Measurements from ENCODE around the gene COPA.
"Not testable (repeated sequence)": the region's sequence is repeated elsewhere in the genome, so short reads cannot be mapped to it uniquely, and the experiment has no call there.

Gene COPA

DNA sequence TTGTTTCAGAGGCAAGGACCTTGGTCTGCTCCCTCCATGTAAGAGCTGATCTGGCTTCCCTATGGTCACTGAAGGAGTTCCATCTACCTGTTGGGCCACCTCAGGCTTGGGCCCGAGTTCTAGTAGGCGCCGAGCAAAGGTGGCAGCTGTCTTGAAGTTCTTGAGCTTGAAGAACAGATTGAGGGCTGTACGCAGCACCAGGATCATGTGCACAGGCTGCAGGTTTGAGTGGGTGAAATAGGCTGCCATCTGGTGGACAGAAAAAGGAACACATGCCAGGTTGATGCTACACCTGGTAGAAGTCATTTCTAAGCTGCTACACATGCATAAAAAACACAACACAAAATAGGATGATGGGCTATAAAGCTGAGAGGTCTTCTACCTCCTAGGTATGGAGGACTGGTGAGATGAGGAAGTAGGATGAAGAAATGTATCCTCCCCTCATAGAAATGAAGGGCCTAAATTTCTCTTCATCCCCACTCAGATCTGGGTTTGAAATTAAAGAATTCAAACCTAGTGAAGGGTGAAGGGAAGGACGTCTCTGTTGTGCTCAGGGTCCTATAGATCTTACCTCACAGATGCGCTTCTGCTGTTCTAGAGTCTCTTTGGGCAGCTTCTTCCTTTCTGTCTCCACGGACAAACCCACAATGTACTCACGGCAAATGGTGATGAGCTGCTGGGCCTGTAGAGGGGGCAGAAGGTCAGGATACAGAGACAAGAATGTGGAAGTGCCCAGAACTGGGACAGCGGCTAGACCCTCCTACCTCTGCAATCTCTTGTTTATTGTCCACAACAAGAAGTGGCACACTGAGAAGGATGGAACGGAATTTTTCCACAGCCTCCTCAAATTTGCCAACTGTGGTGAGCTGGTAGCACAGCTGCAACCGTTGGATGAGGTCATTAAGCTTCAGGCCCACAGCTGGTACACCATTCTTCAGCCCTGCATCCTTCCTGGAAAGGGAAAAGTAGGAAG is 51.5 kb downstream of the COPA start:
- H3K36me3 Mint-ChIP-seq: peaks cover 67% of the 10 kb centered on the region
- H3K27ac Mint-ChIP-seq: peak overlapping the region; percentile 35
- H3K27me3 Mint-ChIP-seq: no peaks in the 10 kb centered on the region
- no peak overlapping the region for H3K4me3 Mint-ChIP-seq
- CTCF ChIA-PET: interaction anchor here (0.6 to 8.0 kb wide), 57 partner anchors 9 to 535 kb away, joined by 3 to 119 read pairs (median 6); partner anchors contain the start of genes CASQ1, DCAF8 and IGSF8
- H3K9me3 Mint-ChIP-seq: no peaks in the 10 kb centered on the region
- DNase-seq: peak; percentile 81
- H3K4me1 Mint-ChIP-seq: no peaks in the 10 kb centered on the region

- not testable (repeated sequence) for H3K27me3 Mint-ChIP-seq, H3K9me3 Mint-ChIP-seq, H3K27ac Mint-ChIP-seq, H3K4me3 Mint-ChIP-seq, DNase-seq
- CTCF ChIA-PET: interaction anchor here (0.6 to 8.0 kb wide), 7 partner anchors 34 to 501 kb away, joined by 3 to 119 read pairs (median 3); partner anchors contain the start of gene CASQ1
- H3K36me3 Mint-ChIP-seq: peaks cover 41% of the 10 kb centered on the region
- H3K4me1 Mint-ChIP-seq: peaks cover 20% of the 10 kb centered on the region
These were observed 55.3 kb downstream of the COPA start for GRCh38 chr1:160287769-160288168.

DNA sequence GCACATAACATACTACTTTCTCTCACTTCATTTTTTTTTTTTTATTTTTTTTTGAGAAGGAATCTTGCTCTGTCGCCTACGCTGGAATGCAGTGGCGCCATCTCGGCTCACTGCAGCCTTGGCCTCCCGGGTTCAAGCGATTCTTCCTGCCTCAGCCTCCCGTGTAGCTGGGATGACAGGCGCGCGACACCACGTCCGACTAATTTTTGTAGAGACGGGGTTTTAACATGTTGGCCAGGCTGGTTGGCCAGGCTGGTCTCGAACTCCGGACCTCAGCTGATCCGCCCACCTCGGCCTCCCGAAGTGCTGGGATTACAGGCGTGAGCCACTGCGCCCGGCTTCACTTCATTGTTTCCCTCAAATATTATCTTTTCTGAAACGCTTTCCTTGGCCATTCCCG is 57.5 kb downstream of the COPA start:
- peaks cover 20% of the 10 kb centered on the region for H3K4me1 Mint-ChIP-seq

DNA sequence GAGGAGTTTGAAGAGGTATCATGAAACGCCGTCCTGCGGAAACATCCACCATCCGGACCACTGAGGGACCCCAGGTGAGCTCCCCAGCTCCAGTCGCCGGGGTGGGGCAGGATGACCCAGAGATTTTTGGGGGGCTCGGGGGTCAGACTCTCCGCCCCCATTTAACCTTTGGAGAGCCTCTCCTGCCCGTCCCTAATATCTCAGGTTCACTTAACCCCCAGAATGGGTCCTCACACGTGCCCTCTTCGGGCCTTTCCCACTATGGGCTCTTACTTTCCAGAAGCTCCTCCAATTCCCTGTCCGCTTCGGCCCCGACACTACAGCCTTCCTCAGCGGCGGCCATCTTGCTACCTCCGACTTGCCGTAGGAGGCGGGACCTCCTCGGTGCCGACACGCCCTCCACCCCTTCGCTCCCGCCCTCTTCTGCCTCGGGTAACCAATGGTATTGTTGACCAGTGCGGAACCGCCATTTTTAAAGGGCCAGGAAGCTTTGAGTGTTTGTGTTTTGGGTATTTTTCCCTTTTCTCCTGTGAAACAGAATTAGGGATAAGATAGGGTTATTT is 58.2 kb downstream of the COPA start, which contains the start of gene PEX19:
Gene PEX19, minus strand, starts transcription at position 352 of the 563 bp plus-strand sequence. Its CDS starts 9 bp downstream, at position 343.
- Mint-ChIP-seq H3K27me3 (no peaks in the 10 kb centered on the region), H3K9me3 (no peaks in the 10 kb centered on the region), H3K4me1 (peaks cover 20% of the 10 kb centered on the region), H3K4me3 (peak within 1 kb of the TSS; percentile 98), H3K36me3 (peaks cover 33% of the 10 kb centered on the region), H3K27ac (peak within 1 kb of the TSS; percentile 88)
- DNase-seq: peak; percentile 96
- CTCF ChIA-PET: interaction anchor here (0.8 to 2.7 kb wide), 7 partner anchors 8 to 186 kb away, joined by 3 to 10 read pairs (median 4); partner anchors contain the start of gene DCAF8

More for the DNA sequence above, 57.5 kb downstream of the COPA start:
- H3K27me3 Mint-ChIP-seq: no peaks in the 10 kb centered on the region
- H3K36me3 Mint-ChIP-seq: peaks cover 33% of the 10 kb centered on the region
- H3K27ac Mint-ChIP-seq: no peak overlapping the region
- CTCF ChIA-PET: interaction anchor here (0.8 to 2.7 kb wide), 6 partner anchors 8 to 201 kb away, joined by 3 to 10 read pairs (median 4); partner anchors contain the start of gene DCAF8
- no peaks in the 10 kb centered on the region for H3K9me3 Mint-ChIP-seq
- no peak for DNase-seq
- peak overlapping the region; percentile 98 for H3K4me3 Mint-ChIP-seq

GRCh38 chr1:160284220-160284781 is 58.7 kb downstream of the COPA start:
- peak overlapping the region; percentile 98 for H3K4me3 Mint-ChIP-seq
- peak; percentile 47 for DNase-seq
- no peaks in the 10 kb centered on the region for H3K9me3 Mint-ChIP-seq
- CTCF ChIA-PET: interaction anchor here (0.8 to 2.7 kb wide), 6 partner anchors 9 to 185 kb away, joined by 3 to 10 read pairs (median 4); partner anchors contain the start of gene DCAF8
- peak overlapping the region; percentile 88 for H3K27ac Mint-ChIP-seq
- peaks cover 35% of the 10 kb centered on the region for H3K36me3 Mint-ChIP-seq
- H3K4me1 Mint-ChIP-seq: peaks cover 20% of the 10 kb centered on the region
- no peaks in the 10 kb centered on the region for H3K27me3 Mint-ChIP-seq

GRCh38 chr1:160282807-160283206 is 60.2 kb downstream of the COPA start:
- H3K4me1 Mint-ChIP-seq: peaks cover 20% of the 10 kb centered on the region
- no peaks in the 10 kb centered on the region for H3K27me3 Mint-ChIP-seq
- no peak overlapping the region for H3K27ac Mint-ChIP-seq
- H3K9me3 Mint-ChIP-seq: no peaks in the 10 kb centered on the region
- H3K36me3 Mint-ChIP-seq: peaks cover 39% of the 10 kb centered on the region
- no peak overlapping the region for H3K4me3 Mint-ChIP-seq
- CTCF ChIA-PET: no interaction called here
- no peak for DNase-seq

GRCh38 chr1:160277987-160278386 is 65.1 kb downstream of the COPA start:
- Mint-ChIP-seq H3K27me3 (no peaks in the 10 kb centered on the region), H3K36me3 (peaks cover 37% of the 10 kb centered on the region), H3K9me3 (no peaks in the 10 kb centered on the region), H3K4me3 (no peak overlapping the region), H3K4me1 (no peaks in the 10 kb centered on the region), H3K27ac (no peak overlapping the region)
- DNase-seq: no peak
- CTCF ChIA-PET: interaction anchor here (0.6 to 1.9 kb wide), 4 partner anchors 8 to 85 kb away, joined by 3 to 8 read pairs (median 4); no protein-coding TSS in a partner anchor

DNA sequence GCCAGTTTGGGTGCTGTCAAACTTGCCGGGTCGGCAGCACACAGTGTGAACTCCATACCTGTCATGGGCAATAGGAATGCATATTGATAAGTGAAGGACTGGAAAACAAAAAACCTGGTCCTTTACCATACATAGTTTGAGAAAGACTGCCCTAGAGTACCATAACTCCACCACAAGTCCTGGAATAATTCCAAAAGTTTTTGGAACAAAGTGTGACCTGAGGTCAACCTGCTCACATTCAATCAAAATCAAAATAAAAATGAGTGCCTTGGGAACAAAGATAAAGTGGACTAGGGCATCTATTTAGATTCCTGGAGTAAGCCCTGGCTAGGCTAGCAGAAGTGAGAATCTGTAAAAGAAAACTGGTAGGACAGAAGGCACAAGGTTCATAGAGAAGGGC is 65.7 kb downstream of the COPA start:
- Mint-ChIP-seq H3K9me3 (no peaks in the 10 kb centered on the region), H3K36me3 (peaks cover 33% of the 10 kb centered on the region), H3K27me3 (no peaks in the 10 kb centered on the region), H3K27ac (no peak overlapping the region), H3K4me3 (no peak overlapping the region), H3K4me1 (no peaks in the 10 kb centered on the region)
- no peak for DNase-seq
- CTCF ChIA-PET: interaction anchor here (0.8 to 1.9 kb wide), 4 partner anchors 14 to 25 kb away, joined by 3 to 8 read pairs (median 6); no protein-coding TSS in a partner anchor

DNA sequence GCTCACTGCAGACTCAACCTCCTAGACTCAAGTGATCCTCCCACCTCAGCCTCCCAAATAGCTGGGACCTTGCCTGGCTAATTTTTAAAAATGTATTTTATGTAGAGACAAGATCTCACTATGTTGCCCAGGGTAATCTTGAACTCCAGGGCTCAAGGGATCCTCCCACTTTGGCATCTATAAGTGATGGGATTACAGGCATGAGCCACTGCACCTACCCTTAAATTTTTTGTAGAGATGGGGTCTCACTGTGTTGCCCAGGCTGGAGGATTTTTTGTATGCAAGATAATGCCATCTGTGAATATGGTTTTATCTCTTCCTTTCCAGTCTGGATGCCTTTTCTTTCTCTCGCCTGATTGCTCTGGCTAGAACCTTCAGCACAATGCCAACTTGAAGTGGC is 72.0 kb downstream of the COPA start:
- no peak for DNase-seq
- no peaks in the 10 kb centered on the region for H3K9me3 Mint-ChIP-seq
- no peak overlapping the region for H3K4me3 Mint-ChIP-seq
- no peaks in the 10 kb centered on the region for H3K4me1 Mint-ChIP-seq
- no peak overlapping the region for H3K27ac Mint-ChIP-seq
- H3K36me3 Mint-ChIP-seq: no peaks in the 10 kb centered on the region
- peaks cover 9% of the 10 kb centered on the region for H3K27me3 Mint-ChIP-seq
- CTCF ChIA-PET: no interaction called here

DNA sequence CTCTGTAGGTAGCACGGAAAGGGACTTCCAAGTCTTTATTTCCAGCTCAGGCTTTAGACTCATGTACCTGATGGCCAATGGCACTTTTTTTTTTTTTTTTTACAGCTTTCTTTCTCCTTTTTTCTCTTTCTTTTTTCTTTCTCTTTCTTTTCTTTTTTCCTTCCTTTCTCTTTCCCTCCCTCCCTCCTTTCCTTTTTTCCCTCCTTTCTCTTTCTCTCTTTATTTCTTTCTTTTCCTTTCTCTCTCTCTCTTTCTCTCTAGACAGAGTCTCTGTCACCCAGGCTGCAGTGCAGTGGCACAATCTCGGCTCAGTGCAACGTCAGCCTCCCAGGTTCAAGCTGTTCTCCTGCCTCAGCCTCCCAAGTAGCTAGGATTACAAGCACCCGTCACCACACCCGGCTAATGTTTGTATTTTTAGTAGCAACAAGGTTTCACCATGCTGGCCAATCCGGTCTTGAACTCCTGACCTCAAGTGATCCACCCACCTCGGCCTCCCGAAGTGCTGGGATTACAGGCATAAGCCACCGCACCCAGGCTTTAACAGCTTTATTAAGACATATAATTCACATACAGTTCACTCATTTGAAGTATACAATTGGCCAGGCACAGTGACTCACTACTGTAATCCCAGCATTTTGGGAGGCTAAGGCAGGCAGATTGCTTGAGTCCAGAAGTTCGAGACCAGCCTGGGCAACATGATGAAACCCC is 75.6 kb downstream of the COPA start:
- CTCF ChIA-PET: interaction anchor here (1.6 kb wide), 1 partner anchor 24 kb away, joined by 4 read pairs; no protein-coding TSS in a partner anchor

DNA sequence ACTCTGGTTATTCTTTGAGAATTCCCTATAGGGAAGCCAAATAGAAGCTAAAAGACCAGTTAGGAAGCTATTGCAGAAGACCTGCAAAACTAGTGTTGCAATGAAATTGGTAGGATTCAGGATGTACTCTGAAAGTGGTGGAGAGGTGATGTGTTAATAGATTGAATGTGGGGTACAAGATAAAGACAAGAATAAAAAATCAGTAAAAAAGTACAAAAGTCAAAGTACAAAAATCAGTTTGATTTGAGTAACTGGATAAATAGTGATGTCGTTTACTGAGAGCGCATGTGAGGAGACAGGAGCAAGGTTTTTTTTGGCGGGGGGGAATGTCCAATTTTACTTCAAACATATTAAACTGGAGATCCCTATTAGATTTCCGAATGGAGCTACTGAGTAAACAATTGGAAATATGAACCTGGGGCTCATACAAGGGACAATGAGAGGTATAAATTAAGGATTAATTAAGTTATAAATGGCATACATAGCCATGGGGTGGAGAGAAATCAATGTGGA is 78.2 kb downstream of the COPA start:
- Mint-ChIP-seq H3K4me3 (no peak overlapping the region), H3K36me3 (peaks cover 11% of the 10 kb centered on the region), H3K27ac (no peak overlapping the region), H3K27me3 (peaks cover 9% of the 10 kb centered on the region), H3K4me1 (peaks cover 23% of the 10 kb centered on the region), H3K9me3 (no peaks in the 10 kb centered on the region)
- DNase-seq: no peak
- CTCF ChIA-PET: interaction anchor here (1.4 to 4.7 kb wide), 4 partner anchors 13 to 164 kb away, joined by 3 to 34 read pairs (median 5); no protein-coding TSS in a partner anchor

More for the DNA sequence above, 75.6 kb downstream of the COPA start:
- Mint-ChIP-seq H3K36me3 (no peaks in the 10 kb centered on the region), H3K27ac (no peak overlapping the region), H3K27me3 (peaks cover 9% of the 10 kb centered on the region), H3K4me3 (no peak overlapping the region), H3K9me3 (no peaks in the 10 kb centered on the region), H3K4me1 (peaks cover 10% of the 10 kb centered on the region)
- no peak for DNase-seq

DNA sequence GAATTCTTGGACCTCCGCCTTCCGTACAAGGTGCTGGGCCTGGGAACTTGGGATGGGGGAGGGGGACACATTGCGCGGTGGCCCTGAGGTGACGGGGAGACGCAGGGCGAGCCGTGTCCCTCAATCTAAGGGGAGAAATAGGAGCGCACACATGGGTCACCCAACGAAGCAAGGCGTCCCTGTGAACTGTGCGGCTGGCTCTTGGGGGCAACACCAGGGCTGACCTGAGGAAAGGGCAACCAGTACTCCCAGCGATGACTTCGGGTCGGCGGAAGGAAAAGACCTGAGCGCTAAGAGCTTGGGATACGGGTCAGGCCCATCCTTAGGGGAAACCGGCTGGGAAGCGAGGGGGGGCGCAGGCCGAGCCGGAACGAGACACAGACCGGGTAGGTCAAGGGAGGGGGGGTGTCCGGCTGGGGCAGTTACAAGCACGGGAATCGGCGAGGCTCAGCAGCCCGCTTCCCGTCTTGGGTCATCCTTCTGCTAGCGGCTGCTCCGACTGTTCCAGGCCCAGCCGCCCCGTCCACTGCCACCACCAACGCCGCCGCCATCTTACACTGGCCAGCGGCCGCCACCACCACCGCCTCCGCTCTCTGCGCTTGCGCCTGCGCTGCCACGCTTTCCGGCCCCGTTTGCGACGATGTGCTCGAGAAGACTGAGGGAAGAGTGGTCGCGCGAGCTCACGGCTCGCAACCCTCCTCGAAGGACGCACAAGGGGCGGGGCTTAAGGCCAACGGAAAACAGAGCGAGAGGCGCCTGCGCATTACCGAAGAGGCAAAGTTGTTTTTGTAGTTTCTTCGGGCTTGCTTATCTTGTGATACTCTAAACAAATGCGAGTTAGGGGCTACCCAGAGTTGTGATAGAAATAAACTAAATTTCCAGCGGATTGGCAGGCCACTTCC is 80.9 kb downstream of the COPA start, which contains the start of gene DCAF8:
Gene DCAF8, minus strand, starts transcription at position 657 of the 902 bp plus-strand sequence. CDS start 18,541 bp downstream, outside the sequence.
- H3K4me3 Mint-ChIP-seq: peak within 1 kb of the TSS; percentile 94
- DNase-seq: peak; percentile 99
- peaks cover 19% of the 10 kb centered on the region for H3K36me3 Mint-ChIP-seq
- peaks cover 39% of the 10 kb centered on the region for H3K4me1 Mint-ChIP-seq
- CTCF ChIA-PET: interaction anchor here (0.6 to 4.9 kb wide), 6 partner anchors 10 to 114 kb away, joined by 4 to 34 read pairs (median 16); partner anchors contain the start of gene PEX19
- peaks cover 4% of the 10 kb centered on the region for H3K27me3 Mint-ChIP-seq
- H3K9me3 Mint-ChIP-seq: no peaks in the 10 kb centered on the region
- peak within 1 kb of the TSS; percentile 99 for H3K27ac Mint-ChIP-seq

All from activated naive CD4-positive, alpha-beta T cell treated with anti-CD3 and anti-CD28 coated beads, Interleukin-2, amount 10 ng/mL, durations not matched to agents 7 days and 5 days (primary cell).